AG09309 (cell line): ENCODE data around the gene HCN1.
A peak's percentile ranks its signal among the peaks of the same experiment; 100 is the strongest.

Source experiments
- DNase-seq: peaks from one replicate; pipeline ENCODE4 v3.0.0-alpha.2; 2010; ENCODE audit warnings: low read depth
- H3K4me3 ChIP-seq: 2 replicates; pipeline ENCODE4 v1.5.1; 2011; ENCODE audit warnings: mild to moderate bottlenecking, low read depth, low read length, moderate library complexity; ENCODE audit not compliant: control insufficient read depth
- TF ChIP-seq, protein P1 (sequence below): IDR thresholded peaks from 2 replicates; pipeline ENCODE4 v1.5.1; 2011; ENCODE audit warnings: mild to moderate bottlenecking, low read depth, low read length, inconsistent platforms; ENCODE audit not compliant: insufficient read depth, control insufficient read depth; ENCODE audit errors: missing control alignments

Gene HCN1

DNA sequence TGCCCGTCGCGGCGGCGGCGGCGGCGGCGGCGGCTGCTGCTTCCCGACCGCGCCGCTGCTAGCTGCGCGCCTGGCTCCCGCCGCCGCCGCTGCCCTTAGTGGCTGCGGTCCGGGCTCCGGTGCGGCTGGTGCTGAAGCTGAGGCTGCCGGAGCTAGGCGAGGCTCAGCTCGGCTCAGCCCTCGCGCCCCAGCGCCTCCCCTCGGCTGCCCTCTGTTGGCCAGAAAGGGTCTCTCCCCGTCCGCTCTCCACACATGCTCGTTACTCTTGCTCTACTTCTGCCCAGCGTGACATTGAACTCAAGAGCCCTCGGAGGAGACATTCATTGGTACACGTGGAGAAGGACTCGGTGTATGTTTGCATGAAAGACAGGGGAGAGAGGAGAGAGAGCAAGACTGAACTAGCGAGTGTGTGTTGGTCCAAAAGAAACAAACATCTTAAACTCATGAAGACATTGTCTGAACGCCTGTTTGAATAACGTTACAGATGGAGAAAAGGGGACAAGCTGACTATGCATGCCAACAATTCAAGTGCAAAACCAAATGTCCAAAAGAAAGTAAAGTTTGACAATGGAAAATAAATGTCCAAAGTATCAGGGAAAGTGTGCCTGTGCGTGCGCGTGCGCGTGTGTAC, at the start of gene HCN1:
HCN1 (minus strand) TSS at position 175 of the 631 bp plus-strand sequence.
- TF ChIP-seq, protein P1, sequence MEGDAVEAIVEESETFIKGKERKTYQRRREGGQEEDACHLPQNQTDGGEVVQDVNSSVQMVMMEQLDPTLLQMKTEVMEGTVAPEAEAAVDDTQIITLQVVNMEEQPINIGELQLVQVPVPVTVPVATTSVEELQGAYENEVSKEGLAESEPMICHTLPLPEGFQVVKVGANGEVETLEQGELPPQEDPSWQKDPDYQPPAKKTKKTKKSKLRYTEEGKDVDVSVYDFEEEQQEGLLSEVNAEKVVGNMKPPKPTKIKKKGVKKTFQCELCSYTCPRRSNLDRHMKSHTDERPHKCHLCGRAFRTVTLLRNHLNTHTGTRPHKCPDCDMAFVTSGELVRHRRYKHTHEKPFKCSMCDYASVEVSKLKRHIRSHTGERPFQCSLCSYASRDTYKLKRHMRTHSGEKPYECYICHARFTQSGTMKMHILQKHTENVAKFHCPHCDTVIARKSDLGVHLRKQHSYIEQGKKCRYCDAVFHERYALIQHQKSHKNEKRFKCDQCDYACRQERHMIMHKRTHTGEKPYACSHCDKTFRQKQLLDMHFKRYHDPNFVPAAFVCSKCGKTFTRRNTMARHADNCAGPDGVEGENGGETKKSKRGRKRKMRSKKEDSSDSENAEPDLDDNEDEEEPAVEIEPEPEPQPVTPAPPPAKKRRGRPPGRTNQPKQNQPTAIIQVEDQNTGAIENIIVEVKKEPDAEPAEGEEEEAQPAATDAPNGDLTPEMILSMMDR: peak; percentile 75
- H3K4me3 ChIP-seq: no peak within 1 kb of the TSS
- DNase-seq: peak; percentile 21

DNA sequence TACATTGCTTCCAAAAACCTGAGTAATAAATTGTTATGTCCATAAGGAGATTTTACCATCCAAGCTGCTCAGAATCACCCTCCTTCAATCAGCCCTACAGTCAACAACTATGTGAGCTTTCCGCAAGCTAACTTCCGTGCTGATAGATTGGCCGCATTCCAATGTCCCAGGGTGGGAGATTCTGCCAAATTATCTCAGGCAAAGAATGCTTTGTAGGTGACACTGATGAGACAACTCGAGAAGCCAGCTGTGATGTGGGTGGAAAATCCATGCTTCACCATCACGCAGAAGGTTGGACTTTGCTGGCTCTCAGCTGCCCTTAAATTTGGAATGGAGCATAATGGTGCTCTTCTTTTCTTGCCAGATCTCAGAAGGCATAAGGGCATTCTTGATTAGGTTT, 44.9 kb upstream of the HCN1 start:
- no peak for DNase-seq
- TF ChIP-seq, protein P1: no peak
- no peak overlapping the region for H3K4me3 ChIP-seq

DNA sequence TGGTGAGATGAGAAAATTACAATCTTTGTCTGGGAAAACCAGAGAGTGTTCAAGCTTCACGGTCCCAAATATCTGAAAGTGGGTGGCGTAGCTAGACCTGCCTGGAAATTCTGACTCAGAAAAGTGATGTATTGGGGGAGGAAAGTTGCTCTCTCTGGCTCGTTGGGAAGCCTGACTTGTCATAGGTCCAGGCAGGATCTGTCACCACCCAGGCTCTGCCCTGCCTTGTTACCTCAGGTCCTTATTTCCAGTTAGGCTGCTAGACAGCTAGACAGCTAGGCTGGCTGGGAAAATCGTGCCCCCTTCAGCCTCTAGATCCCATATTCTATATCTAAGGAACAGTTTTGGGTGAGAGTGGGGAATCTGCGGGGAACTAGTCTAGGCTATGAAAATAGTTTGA, 41.0 kb upstream of the HCN1 start:
- no peak overlapping the region for H3K4me3 ChIP-seq
- TF ChIP-seq, protein P1: no peak
- no peak for DNase-seq

DNA sequence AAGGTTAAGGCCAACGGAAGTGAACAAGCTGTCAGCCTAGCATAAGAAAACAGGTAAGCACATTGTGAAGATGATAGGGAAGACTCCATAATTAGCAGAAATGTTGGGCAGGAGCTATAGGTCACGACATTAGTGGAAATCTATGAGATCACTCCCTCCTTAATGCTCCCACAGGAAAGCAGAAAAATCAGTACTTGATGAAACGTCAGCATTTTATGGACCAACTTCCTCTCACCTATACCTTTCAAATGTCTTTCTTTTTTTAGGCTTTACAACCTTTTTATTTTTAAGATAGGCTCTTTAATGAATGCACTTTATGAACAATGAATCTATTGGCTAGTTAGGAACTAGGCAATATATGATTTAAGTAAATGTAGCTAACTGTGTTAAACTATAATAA, 29.4 kb upstream of the HCN1 start:
- DNase-seq: no peak
- TF ChIP-seq, protein P1: no peak
- no peak overlapping the region for H3K4me3 ChIP-seq

DNA sequence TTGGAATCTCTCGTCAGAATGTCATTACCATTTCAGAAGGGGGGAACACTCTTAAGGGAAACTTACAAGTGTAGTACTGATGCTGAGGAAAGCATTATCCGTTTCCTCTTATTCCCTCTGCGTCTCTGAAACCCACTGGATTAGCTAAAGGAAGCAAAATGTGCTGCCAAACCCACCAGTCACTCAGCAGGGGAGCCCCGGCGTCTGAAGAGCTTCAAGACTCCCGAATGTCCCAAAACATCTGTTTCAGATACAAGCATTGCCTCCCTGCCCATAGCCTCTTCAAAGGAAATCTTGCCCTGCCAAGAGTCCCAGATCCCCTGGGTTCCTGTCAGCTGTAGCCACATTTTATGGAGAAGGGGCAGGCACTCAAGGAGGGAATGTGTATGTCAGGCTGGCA, 1.0 kb upstream of the HCN1 start:
- TF ChIP-seq, protein P1: no peak
- H3K4me3 ChIP-seq: no peak overlapping the region
- no peak for DNase-seq

DNA sequence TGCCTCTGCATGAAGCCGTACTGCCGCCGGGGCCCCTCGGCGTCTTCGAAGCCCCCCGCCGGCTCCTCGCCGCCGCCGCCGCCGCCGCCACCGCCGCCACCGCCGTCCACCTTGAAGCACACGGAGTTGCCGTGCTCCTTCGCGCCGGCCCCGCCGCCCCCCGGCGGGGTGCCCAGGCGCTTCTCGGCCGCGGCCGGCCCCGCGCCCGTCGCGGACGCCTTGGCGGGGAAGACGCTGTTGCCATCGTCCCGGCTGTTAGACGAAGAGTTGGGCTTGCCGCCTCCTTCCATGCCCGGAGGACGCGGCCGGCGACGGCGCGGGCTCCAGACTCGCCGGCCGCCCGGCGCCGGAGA, 400 bp downstream of the HCN1 start:
- no peak overlapping the region for H3K4me3 ChIP-seq
- TF ChIP-seq, protein P1: no peak
- DNase-seq: no peak
